Measurements from ENCODE around the gene AKNAD1. TPM values are rescaled to one million over a fixed set of nuclear protein-coding genes. Genes with fewer than 3 reads are reported as not detected.
"Not testable (repeated sequence)": the region's sequence is repeated elsewhere in the genome, so short reads cannot be mapped to it uniquely, and the experiment has no call there.

The AKNAD1 gene
- total and polyA plus RNA-seq, 7 donors, result 0.14 to 2.1 (median 0.69) TPM

DNA sequence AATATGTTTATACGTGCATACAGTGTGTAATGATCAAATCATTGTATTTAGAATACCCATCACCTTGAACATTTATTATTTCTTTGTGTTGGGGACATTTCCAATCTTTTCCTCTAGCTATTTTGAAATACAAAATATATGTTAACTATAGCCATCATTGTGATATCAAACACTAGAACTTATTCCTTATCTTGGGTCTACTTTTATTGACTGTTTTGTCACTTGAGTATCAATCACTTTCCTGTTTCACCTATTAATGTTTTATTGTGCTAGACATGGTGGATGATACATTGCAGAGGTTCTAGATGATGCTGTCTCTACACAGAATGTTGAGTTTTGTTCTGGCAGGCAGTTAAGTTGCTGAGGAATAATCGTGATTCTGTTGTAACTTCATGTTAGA is 64.5 kb downstream of the AKNAD1 start:
- WGBS, 3 donors, result 96 to 100% (median 97%) methylated on average over 2 of the region's 2 CpGs
- Histone ChIP-seq H3K27ac (no peak overlapping the region), H3K9me3 (peaks cover 8% of the 10 kb centered on the region), H3K36me3 (ENCODE audit: insufficient read depth in 1 of 2, low read depth in 1 of 2) (peaks cover 3 to 82% of the 10 kb centered on the region in 2 donors), H3K4me3 (no peak overlapping the region), H3K4me1 (no peaks in the 10 kb centered on the region), H3K27me3 (ENCODE audit: insufficient read depth in 3 of 3, low read length in 2 of 3) (no peaks in the 10 kb centered on the region)
- ATAC-seq, result no peak
- intact Hi-C loops (cut with DNase I), result no loop called here
- no peak for DNase-seq
- TF ChIP-seq, protein P1, sequence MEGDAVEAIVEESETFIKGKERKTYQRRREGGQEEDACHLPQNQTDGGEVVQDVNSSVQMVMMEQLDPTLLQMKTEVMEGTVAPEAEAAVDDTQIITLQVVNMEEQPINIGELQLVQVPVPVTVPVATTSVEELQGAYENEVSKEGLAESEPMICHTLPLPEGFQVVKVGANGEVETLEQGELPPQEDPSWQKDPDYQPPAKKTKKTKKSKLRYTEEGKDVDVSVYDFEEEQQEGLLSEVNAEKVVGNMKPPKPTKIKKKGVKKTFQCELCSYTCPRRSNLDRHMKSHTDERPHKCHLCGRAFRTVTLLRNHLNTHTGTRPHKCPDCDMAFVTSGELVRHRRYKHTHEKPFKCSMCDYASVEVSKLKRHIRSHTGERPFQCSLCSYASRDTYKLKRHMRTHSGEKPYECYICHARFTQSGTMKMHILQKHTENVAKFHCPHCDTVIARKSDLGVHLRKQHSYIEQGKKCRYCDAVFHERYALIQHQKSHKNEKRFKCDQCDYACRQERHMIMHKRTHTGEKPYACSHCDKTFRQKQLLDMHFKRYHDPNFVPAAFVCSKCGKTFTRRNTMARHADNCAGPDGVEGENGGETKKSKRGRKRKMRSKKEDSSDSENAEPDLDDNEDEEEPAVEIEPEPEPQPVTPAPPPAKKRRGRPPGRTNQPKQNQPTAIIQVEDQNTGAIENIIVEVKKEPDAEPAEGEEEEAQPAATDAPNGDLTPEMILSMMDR (IDR thresholded peaks at IDR 0.05), result no peak

DNA sequence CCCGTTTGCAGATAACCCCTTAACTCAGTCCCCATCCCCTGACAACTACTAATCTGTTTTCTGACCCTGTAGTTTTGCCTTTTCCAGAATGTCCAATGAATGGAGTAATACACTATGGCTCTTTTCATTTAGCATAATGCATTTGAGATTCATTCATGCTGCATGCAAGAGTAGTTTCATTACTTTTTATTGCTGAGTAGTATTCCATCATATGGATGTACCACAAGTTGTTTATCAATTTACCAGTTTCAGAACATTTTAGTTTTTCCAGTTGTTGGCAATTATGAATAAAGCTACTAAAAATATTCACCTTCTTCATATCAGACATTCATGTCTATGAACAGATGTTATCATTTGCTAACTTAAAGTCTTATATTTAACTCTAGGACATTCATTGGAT is 65.1 kb downstream of the AKNAD1 start:
- H3K4me3 ChIP-seq, result no peak overlapping the region
- intact Hi-C loops (cut with DNase I), result no loop called here
- no peaks in the 10 kb centered on the region for H3K4me1 ChIP-seq
- WGBS, 3 donors, result 94 to 97% (median 97%) methylated on average over 1 of the region's 1 CpG
- H3K27me3 ChIP-seq (ENCODE audit: insufficient read depth in 3 of 3, low read length in 2 of 3), result no peaks in the 10 kb centered on the region
- DNase-seq (no peak), ATAC-seq (no peak)
- H3K9me3 ChIP-seq, result peaks cover 8% of the 10 kb centered on the region
- TF ChIP-seq, protein P1 (IDR thresholded peaks at IDR 0.05), result no peak
- no peak overlapping the region for H3K27ac ChIP-seq
- peaks cover 3 to 82% of the 10 kb centered on the region in 2 donors for H3K36me3 ChIP-seq (ENCODE audit: insufficient read depth in 1 of 2, low read depth in 1 of 2)

DNA sequence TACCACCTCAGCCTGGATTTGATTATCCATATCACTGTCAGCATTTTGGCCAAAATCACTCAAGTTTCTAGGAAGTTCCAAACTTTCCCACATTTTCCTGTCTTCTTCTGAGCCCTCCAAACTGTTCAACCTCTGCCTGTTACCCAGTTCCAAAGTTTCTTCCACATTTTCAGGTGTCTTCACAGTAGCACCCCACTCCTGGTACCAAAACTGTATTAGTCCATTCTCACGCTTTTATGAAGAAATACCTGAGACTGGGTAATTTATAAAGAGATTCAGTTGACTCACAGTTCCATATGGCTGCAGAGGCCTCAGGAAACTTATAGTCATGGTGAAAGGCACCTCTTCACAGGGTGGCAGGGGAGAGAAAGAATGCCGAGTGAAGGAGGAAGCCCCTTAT is 71.0 kb downstream of the AKNAD1 start:
- 97 to 100% (median 98%) methylated on average over 2 of the region's 2 CpGs for WGBS, 3 donors
- intact Hi-C loops (cut with DNase I), result no loop called here
- Histone ChIP-seq H3K9me3 (peaks cover 4% of the 10 kb centered on the region), H3K27me3 (ENCODE audit: insufficient read depth in 3 of 3, low read length in 2 of 3) (no peaks in the 10 kb centered on the region), H3K4me1 (no peaks in the 10 kb centered on the region), H3K4me3 (no peak overlapping the region), H3K27ac (no peak overlapping the region), H3K36me3 (ENCODE audit: insufficient read depth in 1 of 2, low read depth in 1 of 2) (peaks cover 15 to 87% of the 10 kb centered on the region in 2 donors)
- DNase-seq, result no peak
- no peak for ATAC-seq
- TF ChIP-seq, protein P1 (IDR thresholded peaks at IDR 0.05), result no peak

DNA sequence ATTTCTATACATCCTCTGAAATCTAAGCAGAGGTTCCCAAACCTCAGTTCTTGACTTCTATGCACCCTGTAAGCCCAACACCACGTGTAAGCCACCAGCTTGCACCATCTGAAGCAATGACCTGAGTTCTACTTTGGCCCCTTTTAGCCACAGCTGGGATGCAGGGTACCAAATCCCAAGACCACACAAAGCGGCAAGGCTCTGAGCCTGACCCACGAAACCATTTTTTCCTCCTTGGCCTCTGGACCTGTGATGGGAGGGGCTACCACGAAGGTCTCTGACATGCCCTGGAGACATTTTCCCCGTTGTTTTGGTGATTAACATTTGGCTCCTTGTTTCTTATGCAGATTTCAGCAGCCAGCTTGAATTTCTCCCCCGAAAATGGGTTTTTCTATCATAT is 71.6 kb downstream of the AKNAD1 start:
- intact Hi-C loops (cut with DNase I), result no loop called here
- TF ChIP-seq, protein P1 (IDR thresholded peaks at IDR 0.05), result no peak
- DNase-seq (no peak), ATAC-seq (no peak)
- Histone ChIP-seq H3K27ac (no peak overlapping the region), H3K4me3 (no peak overlapping the region), H3K36me3 (ENCODE audit: insufficient read depth in 1 of 2, low read depth in 1 of 2) (peaks cover 15 to 91% of the 10 kb centered on the region in 2 donors), H3K4me1 (no peaks in the 10 kb centered on the region), H3K9me3 (peaks cover 4% of the 10 kb centered on the region), H3K27me3 (ENCODE audit: insufficient read depth in 3 of 3, low read length in 2 of 3) (no peaks in the 10 kb centered on the region)
- 95 to 97% (median 97%) methylated on average over 6 of the region's 6 CpGs for WGBS, 3 donors

DNA sequence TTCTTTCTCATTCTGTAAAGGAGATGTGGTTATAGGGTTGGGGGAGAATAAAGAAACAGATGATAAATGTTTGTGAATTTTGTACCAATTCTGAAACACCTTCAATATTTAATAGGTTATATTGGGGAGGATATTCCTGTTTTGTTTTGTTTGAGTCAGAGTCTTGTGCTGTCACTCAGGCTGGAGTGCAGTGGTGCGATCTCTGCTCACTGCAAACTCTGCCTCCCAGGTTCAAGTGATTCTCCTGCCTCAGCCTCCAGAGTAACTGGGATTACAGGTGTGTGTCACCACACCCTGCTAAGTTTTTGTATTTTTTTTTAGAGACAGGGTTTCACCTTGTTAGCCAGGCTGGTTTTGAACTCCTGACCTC is 75.3 kb downstream of the AKNAD1 start:
- DNase-seq; ATAC-seq; H3K9me3 ChIP-seq; H3K27me3 ChIP-seq (ENCODE audit: insufficient read depth in 3 of 3, low read length in 2 of 3); H3K4me1 ChIP-seq; H3K27ac ChIP-seq; intact Hi-C loops (cut with DNase I); H3K4me3 ChIP-seq: not testable (repeated sequence)
- H3K36me3 ChIP-seq (ENCODE audit: insufficient read depth in 1 of 2, low read depth in 1 of 2), result peaks cover 18 to 98% of the 10 kb centered on the region in 2 donors
- 92 to 100% (median 96%) methylated on average over 1 of the region's 1 CpG for WGBS, 3 donors
